ENCODE results near the gene HEPACAM.
"Not testable (repeated sequence)": the region's sequence is repeated elsewhere in the genome, so short reads cannot be mapped to it uniquely, and the experiment has no call there.

Gene HEPACAM
- total RNA-seq: 0 to 0.17 (median 0) reads per million in 3 donors

DNA sequence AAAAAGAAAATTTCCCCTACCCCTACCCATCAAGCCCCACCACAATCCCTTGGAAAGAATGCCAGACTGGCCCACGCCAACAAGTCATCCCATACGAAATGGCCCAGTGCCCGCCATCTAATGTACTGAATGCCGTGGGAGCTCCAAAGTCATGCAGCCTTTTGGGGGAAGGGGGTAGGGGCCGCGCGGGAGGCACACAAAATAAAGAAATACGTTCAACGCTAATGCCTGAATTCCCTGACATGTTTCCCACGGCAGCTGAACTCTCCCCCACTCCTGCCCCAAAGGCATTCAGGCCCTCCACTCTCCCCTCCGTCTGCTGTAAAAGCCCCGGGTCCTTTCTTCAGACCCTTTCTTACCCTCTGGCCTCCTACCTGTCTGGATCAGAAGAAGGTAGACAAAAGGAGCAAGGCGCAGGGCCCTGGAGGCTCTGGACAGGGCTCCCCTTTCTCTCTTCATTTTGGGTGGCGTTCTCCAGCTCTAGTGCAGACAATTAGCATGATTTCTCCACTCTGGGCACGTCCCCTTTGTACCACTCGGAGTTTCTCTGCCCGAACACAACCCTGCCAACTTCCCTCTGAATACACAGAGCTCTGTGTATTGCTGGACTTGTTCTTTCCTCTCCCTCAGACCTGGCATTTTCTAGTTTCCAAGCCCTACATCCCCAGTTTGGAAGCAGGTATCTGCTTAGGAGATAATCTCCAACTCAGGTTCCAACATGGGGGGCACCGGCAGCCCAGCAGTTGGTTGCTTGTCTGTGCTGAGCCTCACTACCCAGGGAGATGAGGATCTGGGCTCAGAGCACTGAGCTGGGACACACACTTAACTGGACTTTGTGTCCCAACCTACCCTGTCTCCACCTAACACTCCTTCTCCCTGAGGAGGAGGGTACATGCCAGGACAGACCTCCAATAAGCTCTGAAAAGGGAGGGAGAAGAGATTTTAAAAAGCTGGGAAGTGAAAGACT lies at the start of gene HEPACAM:
Gene HEPACAM (minus strand): TSS at position 500 of the 967 bp plus-strand sequence. CDS start 41 bp downstream, at position 459.
- Histone ChIP-seq H3K36me3 (ENCODE audit: control insufficient read depth, insufficient read depth, low read length) (no peaks in the 10 kb centered on the region), H3K27ac (ENCODE audit: insufficient read depth, low read length, poor library complexity, severe bottlenecking) (no peak within 1 kb of the TSS), H3K4me1 (ENCODE audit: control insufficient read depth, insufficient read depth, low read length, poor library complexity, severe bottlenecking) (no peaks in the 10 kb centered on the region), H3K9me3 (ENCODE audit: control insufficient read depth, low read length) (no peaks in the 10 kb centered on the region), H3K4me3 (ENCODE audit: insufficient read depth, low read depth, low read length, poor library complexity, severe bottlenecking) (no peak within 1 kb of the TSS), H3K27me3 (replicated peaks; ENCODE audit: control insufficient read depth, insufficient read depth, low read length, poor library complexity, severe bottlenecking) (no peaks in the 10 kb centered on the region)
- no peak for DNase-seq

DNA sequence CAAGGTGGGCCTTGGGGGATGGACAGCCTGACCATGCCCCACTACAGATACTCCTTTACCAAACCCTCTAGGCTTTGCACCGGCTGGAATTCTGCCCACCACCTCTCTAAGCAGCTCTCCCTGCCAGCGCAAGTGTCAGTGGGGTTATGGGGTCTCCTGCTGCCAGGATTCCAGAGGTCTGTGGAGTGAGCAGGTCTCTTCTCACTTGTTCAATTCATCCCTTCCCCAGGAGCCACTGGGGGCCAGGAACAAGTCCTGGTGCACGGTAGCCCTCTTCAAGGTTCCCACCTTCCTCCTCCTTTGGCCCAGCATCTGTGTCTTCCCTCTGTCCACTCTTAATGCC lies 48.6 kb upstream of the HEPACAM start:
- DNase-seq: no peak
- no peaks in the 10 kb centered on the region for H3K36me3 ChIP-seq (ENCODE audit: control insufficient read depth, insufficient read depth, low read length)
- no peak overlapping the region for H3K4me3 ChIP-seq (ENCODE audit: insufficient read depth, low read depth, low read length, poor library complexity, severe bottlenecking)
- H3K27ac ChIP-seq (ENCODE audit: insufficient read depth, low read length, poor library complexity, severe bottlenecking): no peak overlapping the region
- no peaks in the 10 kb centered on the region for H3K27me3 ChIP-seq (replicated peaks; ENCODE audit: control insufficient read depth, insufficient read depth, low read length, poor library complexity, severe bottlenecking)
- no peaks in the 10 kb centered on the region for H3K4me1 ChIP-seq (ENCODE audit: control insufficient read depth, insufficient read depth, low read length, poor library complexity, severe bottlenecking)
- H3K9me3 ChIP-seq (ENCODE audit: control insufficient read depth, low read length): no peaks in the 10 kb centered on the region

GRCh38 chr11:124983674-124984511 lies 48.0 kb upstream of the HEPACAM start:
- Histone ChIP-seq H3K36me3 (ENCODE audit: control insufficient read depth, insufficient read depth, low read length) (no peaks in the 10 kb centered on the region), H3K27ac (ENCODE audit: insufficient read depth, low read length, poor library complexity, severe bottlenecking) (no peak overlapping the region), H3K27me3 (replicated peaks; ENCODE audit: control insufficient read depth, insufficient read depth, low read length, poor library complexity, severe bottlenecking) (no peaks in the 10 kb centered on the region), H3K4me3 (ENCODE audit: insufficient read depth, low read depth, low read length, poor library complexity, severe bottlenecking) (no peak overlapping the region), H3K9me3 (ENCODE audit: control insufficient read depth, low read length) (no peaks in the 10 kb centered on the region), H3K4me1 (ENCODE audit: control insufficient read depth, insufficient read depth, low read length, poor library complexity, severe bottlenecking) (no peaks in the 10 kb centered on the region)
- no peak for DNase-seq

- no peaks in the 10 kb centered on the region for H3K27me3 ChIP-seq (replicated peaks; ENCODE audit: control insufficient read depth, insufficient read depth, low read length, poor library complexity, severe bottlenecking)
- H3K36me3 ChIP-seq (ENCODE audit: control insufficient read depth, insufficient read depth, low read length): no peaks in the 10 kb centered on the region
- no peaks in the 10 kb centered on the region for H3K4me1 ChIP-seq (ENCODE audit: control insufficient read depth, insufficient read depth, low read length, poor library complexity, severe bottlenecking)
- DNase-seq: no peak
- H3K9me3 ChIP-seq (ENCODE audit: control insufficient read depth, low read length): no peaks in the 10 kb centered on the region
- H3K4me3 ChIP-seq (ENCODE audit: insufficient read depth, low read depth, low read length, poor library complexity, severe bottlenecking): no peak overlapping the region
- H3K27ac ChIP-seq (ENCODE audit: insufficient read depth, low read length, poor library complexity, severe bottlenecking): no peak overlapping the region
Measured at GRCh38 chr11:124982043-124982442, 46.2 kb upstream of the HEPACAM start.

DNA sequence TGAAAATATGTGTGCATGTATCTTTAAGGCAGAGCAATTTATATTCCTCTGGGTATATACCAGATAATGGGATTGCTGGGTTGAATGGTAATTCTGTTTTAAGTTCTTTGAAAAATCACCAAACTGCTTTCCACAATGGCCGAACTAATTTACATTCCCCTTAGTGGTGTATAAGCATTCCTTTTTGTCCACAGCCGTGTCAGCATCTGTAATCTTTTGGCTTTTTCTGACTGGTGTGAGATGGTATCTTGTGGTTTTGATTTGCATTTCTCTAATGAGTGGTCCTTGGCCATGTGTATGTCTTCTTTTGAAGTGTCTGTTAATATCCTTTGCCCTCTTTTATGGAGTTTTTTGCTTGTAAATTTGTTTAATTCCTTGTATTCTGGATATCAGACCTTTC lies 42.5 kb upstream of the HEPACAM start:
- DNase-seq: no peak
- H3K4me1 ChIP-seq (ENCODE audit: control insufficient read depth, insufficient read depth, low read length, poor library complexity, severe bottlenecking): no peaks in the 10 kb centered on the region

GRCh38 chr11:124977006-124977405 lies 41.2 kb upstream of the HEPACAM start:
- no peaks in the 10 kb centered on the region for H3K36me3 ChIP-seq (ENCODE audit: control insufficient read depth, insufficient read depth, low read length)
- H3K4me3 ChIP-seq (ENCODE audit: insufficient read depth, low read depth, low read length, poor library complexity, severe bottlenecking): no peak overlapping the region
- no peak for DNase-seq
- H3K9me3 ChIP-seq (ENCODE audit: control insufficient read depth, low read length): no peaks in the 10 kb centered on the region
- H3K27me3 ChIP-seq (replicated peaks; ENCODE audit: control insufficient read depth, insufficient read depth, low read length, poor library complexity, severe bottlenecking): no peaks in the 10 kb centered on the region
- no peak overlapping the region for H3K27ac ChIP-seq (ENCODE audit: insufficient read depth, low read length, poor library complexity, severe bottlenecking)
- no peaks in the 10 kb centered on the region for H3K4me1 ChIP-seq (ENCODE audit: control insufficient read depth, insufficient read depth, low read length, poor library complexity, severe bottlenecking)

More for the DNA sequence above, 42.5 kb upstream of the HEPACAM start:
- Histone ChIP-seq H3K9me3 (ENCODE audit: control insufficient read depth, low read length) (no peaks in the 10 kb centered on the region), H3K27ac (ENCODE audit: insufficient read depth, low read length, poor library complexity, severe bottlenecking) (no peak overlapping the region), H3K4me3 (ENCODE audit: insufficient read depth, low read depth, low read length, poor library complexity, severe bottlenecking) (no peak overlapping the region), H3K36me3 (ENCODE audit: control insufficient read depth, insufficient read depth, low read length) (no peaks in the 10 kb centered on the region), H3K27me3 (replicated peaks; ENCODE audit: control insufficient read depth, insufficient read depth, low read length, poor library complexity, severe bottlenecking) (no peaks in the 10 kb centered on the region)

DNA sequence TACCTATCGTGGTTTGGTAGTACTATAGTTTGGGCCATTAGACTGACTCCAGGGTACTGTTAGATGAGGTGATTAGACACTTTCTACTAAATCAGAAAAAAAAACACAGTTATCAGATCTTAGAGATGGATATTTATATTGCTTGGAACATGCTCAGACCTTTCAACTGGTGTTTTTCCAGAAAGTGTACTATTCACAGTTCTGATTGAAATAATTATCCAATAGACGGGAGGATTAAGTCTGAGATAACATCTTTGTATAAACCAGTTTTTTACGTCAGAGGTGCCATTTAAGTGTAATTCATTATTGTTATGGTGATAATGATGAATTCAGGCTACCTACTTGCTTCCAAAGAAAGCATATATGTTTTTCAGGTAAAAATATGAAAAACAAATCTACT lies 40.7 kb upstream of the HEPACAM start:
- no peak for DNase-seq
- H3K27me3 ChIP-seq (replicated peaks; ENCODE audit: control insufficient read depth, insufficient read depth, low read length, poor library complexity, severe bottlenecking): no peaks in the 10 kb centered on the region
- H3K36me3 ChIP-seq (ENCODE audit: control insufficient read depth, insufficient read depth, low read length): no peaks in the 10 kb centered on the region
- H3K4me3 ChIP-seq (ENCODE audit: insufficient read depth, low read depth, low read length, poor library complexity, severe bottlenecking): no peak overlapping the region
- no peak overlapping the region for H3K27ac ChIP-seq (ENCODE audit: insufficient read depth, low read length, poor library complexity, severe bottlenecking)
- H3K4me1 ChIP-seq (ENCODE audit: control insufficient read depth, insufficient read depth, low read length, poor library complexity, severe bottlenecking): no peaks in the 10 kb centered on the region
- H3K9me3 ChIP-seq (ENCODE audit: control insufficient read depth, low read length): no peaks in the 10 kb centered on the region

DNA sequence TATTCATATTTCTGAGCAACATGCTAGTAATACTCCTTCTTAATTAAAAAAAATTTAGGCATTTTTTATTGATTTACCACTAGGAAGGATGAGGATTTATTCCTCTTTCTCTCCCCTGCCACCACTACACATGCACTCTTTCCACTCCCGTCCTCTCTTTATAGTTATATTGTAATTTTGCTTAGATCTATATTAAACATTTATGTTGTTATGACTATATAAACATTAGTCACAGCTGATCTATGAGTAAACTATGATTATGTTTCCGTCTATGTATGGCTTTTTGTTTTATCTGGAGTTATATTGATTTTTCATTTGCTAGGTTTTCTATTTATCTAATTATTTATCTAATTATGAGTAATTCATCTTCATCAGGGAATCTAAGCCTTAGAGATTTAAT lies 36.0 kb upstream of the HEPACAM start:
- Histone ChIP-seq H3K9me3 (ENCODE audit: control insufficient read depth, low read length) (no peaks in the 10 kb centered on the region), H3K36me3 (ENCODE audit: control insufficient read depth, insufficient read depth, low read length) (no peaks in the 10 kb centered on the region), H3K4me3 (ENCODE audit: insufficient read depth, low read depth, low read length, poor library complexity, severe bottlenecking) (no peak overlapping the region), H3K4me1 (ENCODE audit: control insufficient read depth, insufficient read depth, low read length, poor library complexity, severe bottlenecking) (no peaks in the 10 kb centered on the region), H3K27ac (ENCODE audit: insufficient read depth, low read length, poor library complexity, severe bottlenecking) (no peak overlapping the region), H3K27me3 (replicated peaks; ENCODE audit: control insufficient read depth, insufficient read depth, low read length, poor library complexity, severe bottlenecking) (no peaks in the 10 kb centered on the region)
- no peak for DNase-seq

DNA sequence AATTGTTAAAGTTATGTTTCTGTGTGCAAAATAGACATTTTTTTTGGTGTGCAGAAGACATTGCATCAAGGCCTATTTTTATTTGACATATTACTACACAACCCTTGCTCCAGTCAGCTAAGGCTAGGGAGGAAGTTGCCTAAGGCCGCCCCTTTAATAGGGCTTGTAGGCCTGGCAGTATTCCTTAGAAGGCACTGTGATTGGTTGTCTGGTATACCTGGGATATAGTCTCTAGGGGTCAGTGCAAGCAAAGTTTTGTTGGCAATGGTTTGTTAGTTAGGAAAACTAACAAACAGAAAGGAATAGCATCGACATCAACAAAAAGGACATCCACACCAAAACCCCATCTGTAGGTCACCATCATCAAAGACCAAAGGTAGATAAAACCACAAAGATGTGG lies 35.1 kb upstream of the HEPACAM start:
- no peak for DNase-seq
- Histone ChIP-seq H3K4me3 (ENCODE audit: insufficient read depth, low read depth, low read length, poor library complexity, severe bottlenecking) (no peak overlapping the region), H3K27ac (ENCODE audit: insufficient read depth, low read length, poor library complexity, severe bottlenecking) (no peak overlapping the region), H3K36me3 (ENCODE audit: control insufficient read depth, insufficient read depth, low read length) (no peaks in the 10 kb centered on the region), H3K4me1 (ENCODE audit: control insufficient read depth, insufficient read depth, low read length, poor library complexity, severe bottlenecking) (no peaks in the 10 kb centered on the region), H3K9me3 (ENCODE audit: control insufficient read depth, low read length) (no peaks in the 10 kb centered on the region), H3K27me3 (replicated peaks; ENCODE audit: control insufficient read depth, insufficient read depth, low read length, poor library complexity, severe bottlenecking) (no peaks in the 10 kb centered on the region)

DNA sequence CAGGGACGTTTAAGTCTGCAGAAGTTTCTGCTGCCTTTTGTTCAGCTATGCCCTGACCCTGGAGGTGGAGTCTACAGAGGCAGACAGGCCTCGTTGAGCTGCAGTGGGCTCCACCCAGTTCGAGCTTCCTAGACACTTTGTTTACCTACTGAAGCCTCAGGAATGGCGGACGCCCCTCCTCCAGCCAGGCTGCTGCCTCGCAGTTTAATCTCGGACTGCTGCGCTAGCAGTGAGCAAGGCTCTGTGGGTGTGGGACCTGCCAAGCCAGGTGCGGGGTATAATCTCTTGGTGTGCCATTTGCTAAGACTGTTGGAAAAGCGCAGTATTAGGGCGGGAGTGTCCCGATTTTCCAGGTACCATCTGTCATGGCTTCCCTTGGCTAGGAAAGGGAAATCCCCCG lies 32.4 kb upstream of the HEPACAM start:
- not testable (repeated sequence) for H3K27me3 ChIP-seq (replicated peaks; ENCODE audit: control insufficient read depth, insufficient read depth, low read length, poor library complexity, severe bottlenecking)

More for the DNA sequence above, 32.4 kb upstream of the HEPACAM start:
- not testable (repeated sequence) for DNase-seq; H3K9me3 ChIP-seq (ENCODE audit: control insufficient read depth, low read length); H3K36me3 ChIP-seq (ENCODE audit: control insufficient read depth, insufficient read depth, low read length); H3K27ac ChIP-seq (ENCODE audit: insufficient read depth, low read length, poor library complexity, severe bottlenecking); H3K4me3 ChIP-seq (ENCODE audit: insufficient read depth, low read depth, low read length, poor library complexity, severe bottlenecking); H3K4me1 ChIP-seq (ENCODE audit: control insufficient read depth, insufficient read depth, low read length, poor library complexity, severe bottlenecking)
